ENCODE measurements around the gene PSMB9. TPM values are rescaled to one million over a fixed set of nuclear protein-coding genes. Genes with fewer than 3 reads are reported as not detected.

The PSMB9 gene
- polyA plus RNA-seq, 3 donors = 204 to 405 (median 350) TPM

- Histone ChIP-seq H3K36me3 (replicated peaks in 1 of 2; ENCODE audit: control insufficient read depth in 1 of 2, insufficient read depth in 2 of 2, low read length in 2 of 2) (peaks cover 0 to 9% of the 10 kb centered on the region in 2 donors), H3K79me2 (ENCODE audit: insufficient read depth, low read length) (peaks cover 27% of the 10 kb centered on the region), H3K27me3 (ENCODE audit: control insufficient read depth in 2 of 2, insufficient read depth in 2 of 2, low read length in 2 of 2) (no peaks in the 10 kb centered on the region), H3K4me3 (replicated peaks in 1 of 3; ENCODE audit: low read depth in 2 of 3, low read length in 3 of 3) (no peak overlapping the region), H2AFZ (ENCODE audit: insufficient read depth, low read depth, low read length, poor library complexity, severe bottlenecking) (no peak overlapping the region), H3K9me3 (replicated peaks in 1 of 2; ENCODE audit: control insufficient read depth in 1 of 2, insufficient read depth in 1 of 2, low read length in 2 of 2) (no peaks in the 10 kb centered on the region), H3K4me1 (ENCODE audit: control insufficient read depth in 1 of 2, insufficient read depth in 2 of 2, low read length in 2 of 2) (peaks cover 6 to 16% of the 10 kb centered on the region in 2 donors), H3K9ac (ENCODE audit: insufficient read depth, low read length, poor library complexity, severe bottlenecking) (no peak overlapping the region), H3K27ac (ENCODE audit: low read depth in 1 of 2, low read length in 2 of 2) (no peak overlapping the region), H4K20me1 (ENCODE audit: insufficient read depth, low read length) (no peaks in the 10 kb centered on the region), H3K4me2 (replicated peaks; ENCODE audit: extremely low read depth, low read length, poor library complexity, severe bottlenecking) (no peak overlapping the region)
- peaks cover 12% of the 10 kb centered on the region in 2 donors for H3K36me3 Mint-ChIP-seq
- H3K4me3 Mint-ChIP-seq = no peak overlapping the region
- peaks cover 13% of the 10 kb centered on the region for H3K4me1 Mint-ChIP-seq
- no peaks in the 10 kb centered on the region for H3K9me3 Mint-ChIP-seq
- no peak for TF ChIP-seq CTCF (IDR thresholded peaks at IDR 0.05)
- no peak overlapping the region for H3K27ac Mint-ChIP-seq
- no peak for DNase-seq
- H3K27me3 Mint-ChIP-seq (ENCODE audit: low read depth in 3 of 3) = peaks cover 0 to 3% (median 2%) of the 10 kb centered on the region in 3 donors
- intact Hi-C loops (cut with micrococcal nuclease) = no loop called here
These were observed 50.0 kb downstream of the PSMB9 start for GRCh38 chr6:32903952-32904351.

GRCh38 chr6:32905078-32905477, 51.1 kb downstream of the PSMB9 start:
- Mint-ChIP-seq H3K4me1 (peaks cover 13% of the 10 kb centered on the region), H3K36me3 (peaks cover 9 to 12% of the 10 kb centered on the region in 2 donors), H3K4me3 (no peak overlapping the region), H3K9me3 (no peaks in the 10 kb centered on the region), H3K27ac (no peak overlapping the region), H3K27me3 (ENCODE audit: low read depth in 3 of 3) (peaks cover 0 to 3% (median 2%) of the 10 kb centered on the region in 3 donors)
- H3K4me1 ChIP-seq (ENCODE audit: control insufficient read depth in 1 of 2, insufficient read depth in 2 of 2, low read length in 2 of 2) = peaks cover 6 to 16% of the 10 kb centered on the region in 2 donors
- no peak overlapping the region for H3K4me3 ChIP-seq (replicated peaks in 1 of 3; ENCODE audit: low read depth in 2 of 3, low read length in 3 of 3)
- H3K9me3 ChIP-seq (replicated peaks in 1 of 2; ENCODE audit: control insufficient read depth in 1 of 2, insufficient read depth in 1 of 2, low read length in 2 of 2) = no peaks in the 10 kb centered on the region
- no peak overlapping the region for H3K27ac ChIP-seq (ENCODE audit: low read depth in 1 of 2, low read length in 2 of 2)
- DNase-seq = no peak
- H3K27me3 ChIP-seq (ENCODE audit: control insufficient read depth in 2 of 2, insufficient read depth in 2 of 2, low read length in 2 of 2) = no peaks in the 10 kb centered on the region
- TF ChIP-seq CTCF (IDR thresholded peaks at IDR 0.05) = no peak
- H3K4me2 ChIP-seq (replicated peaks; ENCODE audit: extremely low read depth, low read length, poor library complexity, severe bottlenecking) = no peak overlapping the region
- H3K36me3 ChIP-seq (replicated peaks in 1 of 2; ENCODE audit: control insufficient read depth in 1 of 2, insufficient read depth in 2 of 2, low read length in 2 of 2) = peaks cover 0 to 9% of the 10 kb centered on the region in 2 donors
- peaks cover 16% of the 10 kb centered on the region for H3K79me2 ChIP-seq (ENCODE audit: insufficient read depth, low read length)
- no peaks in the 10 kb centered on the region for H4K20me1 ChIP-seq (ENCODE audit: insufficient read depth, low read length)
- H3K9ac ChIP-seq (ENCODE audit: insufficient read depth, low read length, poor library complexity, severe bottlenecking) = no peak overlapping the region
- 67% methylated on average over 1 of the region's 2 CpGs for WGBS (ENCODE audit: insufficient coverage)
- no peak overlapping the region for H2AFZ ChIP-seq (ENCODE audit: insufficient read depth, low read depth, low read length, poor library complexity, severe bottlenecking)
- intact Hi-C loops (cut with micrococcal nuclease) = no loop called here
